NCI-H1436 (cell line): Measurements from ENCODE around the gene RPL28.

ENCODE experiments used
- DNase-seq: peaks from one replicate; lab custom pipeline; 2025; lab: John Stamatoyannopoulos, UW

The RPL28 gene

GRCh38 chr19:55451163-55451964 lies 65.6 kb downstream of the RPL28 start:
- no peak for DNase-seq

- peak; percentile 59 for DNase-seq
Observed at GRCh38 chr19:55451965-55452748, 66.4 kb downstream of the RPL28 start.
